ENCODE measurements around the gene LTBP1. TPM values are rescaled to one million over a fixed set of nuclear protein-coding genes. Genes with fewer than 3 reads are reported as not detected.

The LTBP1 gene
- polyA plus RNA-seq, 1 donor (not counting 4 experiments of a cell fraction or from before 2014, with no cell fraction given), result 9.2 TPM

- TF ChIP-seq EZH2 (IDR thresholded peaks at IDR 0.05; ENCODE audit: low read length), result no peak
- TF ChIP-seq CTCF (optimal IDR thresholded peaks at IDR 0.05 in 1 of 3, IDR thresholded peaks at IDR 0.05 in 1 of 3, conservative IDR thresholded peaks at IDR 0.05 in 1 of 3; ENCODE audit: extremely low read depth in 1 of 3, insufficient read depth in 2 of 3, low read length in 3 of 3), result no peak
- Histone ChIP-seq H3K9ac (ENCODE audit: control insufficient read depth, extremely low read depth, insufficient read depth, low read length) (no peak overlapping the region), H2AFZ (ENCODE audit: control insufficient read depth, low read length) (no peak overlapping the region), H3K4me3 (ENCODE audit: control insufficient read depth in 2 of 3, extremely low read depth in 1 of 3, insufficient read depth in 2 of 3, low read depth in 1 of 3, low read length in 3 of 3) (no peak overlapping the region), H3K4me1 (ENCODE audit: control insufficient read depth, extremely low read depth, insufficient read depth, low read length) (no peaks in the 10 kb centered on the region), H3K27me3 (ENCODE audit: control insufficient read depth, extremely low read depth, insufficient read depth, low read length) (no peaks in the 10 kb centered on the region), H3K9me1 (ENCODE audit: control insufficient read depth, extremely low read depth, insufficient read depth, low read length) (no peaks in the 10 kb centered on the region), H3K36me3 (ENCODE audit: control insufficient read depth in 2 of 2, extremely low read depth in 1 of 2, insufficient read depth in 2 of 2, low read length in 2 of 2) (no peaks in the 10 kb centered on the region), H3K27ac (ENCODE audit: control insufficient read depth, insufficient read depth, low read length) (no peak overlapping the region), H4K20me1 (ENCODE audit: control insufficient read depth, extremely low read depth, insufficient read depth, low read length) (no peaks in the 10 kb centered on the region), H3K9me3 (ENCODE audit: control insufficient read depth, low read depth, low read length) (no peaks in the 10 kb centered on the region), H3K79me2 (ENCODE audit: control insufficient read depth, insufficient read depth, low read length) (no peaks in the 10 kb centered on the region), H3K4me2 (ENCODE audit: control insufficient read depth, extremely low read depth, insufficient read depth, low read depth, low read length) (no peak overlapping the region)
- DNase-seq (ENCODE audit: low read depth, low spot score), result no peak
- dilution Hi-C loops (cut with MboI; ENCODE audit: extremely low pct_ligation_motif_present, low sequenced_read_pairs), result no loop called here
- no peak for FAIRE-seq
Observed at GRCh38 chr2:33321876-33322483, 375.2 kb downstream of the LTBP1 start.

- H3K4me1 ChIP-seq (ENCODE audit: control insufficient read depth, extremely low read depth, insufficient read depth, low read length), result no peaks in the 10 kb centered on the region
- no peaks in the 10 kb centered on the region for H3K79me2 ChIP-seq (ENCODE audit: control insufficient read depth, insufficient read depth, low read length)
- DNase-seq (ENCODE audit: low read depth, low spot score) (no peak), FAIRE-seq (no peak)
- no peaks in the 10 kb centered on the region for H3K27me3 ChIP-seq (ENCODE audit: control insufficient read depth, extremely low read depth, insufficient read depth, low read length)
- no peak overlapping the region for H3K4me3 ChIP-seq (ENCODE audit: control insufficient read depth in 2 of 3, extremely low read depth in 1 of 3, insufficient read depth in 2 of 3, low read depth in 1 of 3, low read length in 3 of 3)
- no peaks in the 10 kb centered on the region for H3K9me3 ChIP-seq (ENCODE audit: control insufficient read depth, low read depth, low read length)
- no peak overlapping the region for H3K9ac ChIP-seq (ENCODE audit: control insufficient read depth, extremely low read depth, insufficient read depth, low read length)
- no peaks in the 10 kb centered on the region for H3K36me3 ChIP-seq (ENCODE audit: control insufficient read depth in 2 of 2, extremely low read depth in 1 of 2, insufficient read depth in 2 of 2, low read length in 2 of 2)
- H4K20me1 ChIP-seq (ENCODE audit: control insufficient read depth, extremely low read depth, insufficient read depth, low read length), result no peaks in the 10 kb centered on the region
- no peak overlapping the region for H2AFZ ChIP-seq (ENCODE audit: control insufficient read depth, low read length)
- dilution Hi-C loops (cut with MboI; ENCODE audit: extremely low pct_ligation_motif_present, low sequenced_read_pairs), result no loop called here
- TF ChIP-seq EZH2 (IDR thresholded peaks at IDR 0.05; ENCODE audit: low read length), result no peak
- TF ChIP-seq CTCF (optimal IDR thresholded peaks at IDR 0.05 in 1 of 3, IDR thresholded peaks at IDR 0.05 in 1 of 3, conservative IDR thresholded peaks at IDR 0.05 in 1 of 3; ENCODE audit: extremely low read depth in 1 of 3, insufficient read depth in 2 of 3, low read length in 3 of 3), result no peak
- no peak overlapping the region for H3K27ac ChIP-seq (ENCODE audit: control insufficient read depth, insufficient read depth, low read length)
- H3K9me1 ChIP-seq (ENCODE audit: control insufficient read depth, extremely low read depth, insufficient read depth, low read length), result no peaks in the 10 kb centered on the region
- no peak overlapping the region for H3K4me2 ChIP-seq (ENCODE audit: control insufficient read depth, extremely low read depth, insufficient read depth, low read depth, low read length)
Observed at GRCh38 chr2:33322612-33323011, 375.9 kb downstream of the LTBP1 start.

All from keratinocyte (primary cell).